Ishikawa (cell line): ENCODE measurements around the gene CFAP119.

Experiments
- CEBPB ChIP-seq: IDR thresholded peaks from 2 replicates; pipeline ENCODE4 v1.6.1; 2012
- CREB1 ChIP-seq: IDR thresholded peaks from 2 replicates; pipeline ENCODE4 v1.6.1; 2012; ENCODE audit warnings: low read depth
- EGR1 ChIP-seq: IDR thresholded peaks from 2 replicates; pipeline ENCODE4 v1.6.1; 2012
- EP300 ChIP-seq: IDR thresholded peaks from 2 replicates; pipeline ENCODE4 v1.6.1; 2012; ENCODE audit warnings: borderline replicate concordance
- NFIC ChIP-seq: IDR thresholded peaks from 2 replicates; pipeline ENCODE4 v1.6.1; 2012
- RAD21 ChIP-seq: IDR thresholded peaks from 2 replicates; pipeline ENCODE4 v1.6.1; 2012; ENCODE audit warnings: low read depth
- TAF1 ChIP-seq: IDR thresholded peaks from 2 replicates; pipeline ENCODE4 v1.6.1; 2012; ENCODE audit warnings: low read depth, mild to moderate bottlenecking
- TEAD4 ChIP-seq: IDR thresholded peaks from 2 replicates; pipeline ENCODE4 v1.6.1; 2012
- YY1 ChIP-seq: IDR thresholded peaks from 2 replicates; pipeline ENCODE4 v1.6.1; 2012; ENCODE audit warnings: low read depth
- TF ChIP-seq, protein P1 (sequence below): IDR thresholded peaks from 2 replicates; pipeline ENCODE4 v1.6.1; 2012
- TF ChIP-seq, protein P2 (sequence below): IDR thresholded peaks from 2 replicates; pipeline ENCODE4 v1.6.1; 2012; ENCODE audit warnings: low read depth, mild to moderate bottlenecking
- TF ChIP-seq, protein P3 (sequence below): IDR thresholded peaks from 2 replicates; pipeline ENCODE4 v1.6.1; 2012

DNA sequence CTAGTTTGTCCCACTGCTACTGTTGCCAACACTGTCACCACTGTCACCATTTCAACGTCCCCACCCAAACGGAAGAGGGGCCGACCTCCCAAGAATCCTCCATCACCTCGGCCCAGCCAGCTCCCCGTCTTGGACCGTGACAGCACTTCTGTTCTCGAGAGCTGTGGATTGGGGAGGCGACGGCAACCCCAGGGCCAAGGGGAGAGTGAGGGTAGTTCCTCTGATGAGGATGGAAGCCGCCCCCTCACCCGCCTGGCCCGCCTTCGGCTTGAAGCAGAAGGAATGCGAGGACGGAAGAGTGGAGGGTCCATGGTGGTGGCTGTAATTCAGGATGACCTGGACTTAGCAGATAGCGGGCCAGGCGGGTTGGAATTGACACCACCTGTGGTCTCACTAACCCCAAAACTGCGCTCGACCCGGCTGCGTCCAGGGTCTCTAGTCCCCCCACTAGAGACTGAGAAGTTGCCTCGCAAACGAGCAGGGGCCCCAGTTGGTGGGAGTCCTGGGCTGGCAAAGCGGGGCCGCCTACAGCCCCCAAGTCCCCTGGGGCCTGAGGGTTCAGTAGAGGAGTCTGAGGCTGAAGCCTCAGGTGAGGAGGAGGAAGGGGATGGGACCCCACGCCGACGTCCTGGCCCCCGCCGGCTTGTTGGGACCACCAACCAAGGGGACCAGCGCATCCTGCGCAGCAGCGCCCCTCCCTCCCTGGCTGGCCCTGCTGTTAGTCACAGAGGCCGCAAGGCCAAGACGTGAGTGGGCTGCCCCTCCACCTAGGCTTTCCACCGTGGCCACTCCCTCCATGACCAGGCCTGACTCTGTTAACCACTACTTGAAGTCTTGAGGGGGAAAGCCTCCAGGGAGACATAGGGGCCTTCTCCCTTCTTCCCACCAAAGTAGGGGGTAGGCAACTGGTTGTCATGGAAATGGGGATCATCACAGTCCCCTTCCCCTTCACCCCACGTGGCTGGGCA, 22.6 kb downstream of the CFAP119 start:
- no peak for TF ChIP-seq CEBPB
- TF ChIP-seq, protein P1, sequence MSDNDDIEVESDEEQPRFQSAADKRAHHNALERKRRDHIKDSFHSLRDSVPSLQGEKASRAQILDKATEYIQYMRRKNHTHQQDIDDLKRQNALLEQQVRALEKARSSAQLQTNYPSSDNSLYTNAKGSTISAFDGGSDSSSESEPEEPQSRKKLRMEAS = no peak
- no peak for TF ChIP-seq EP300
- no peak for TF ChIP-seq CREB1
- no peak for TF ChIP-seq YY1
- TF ChIP-seq, protein P2, sequence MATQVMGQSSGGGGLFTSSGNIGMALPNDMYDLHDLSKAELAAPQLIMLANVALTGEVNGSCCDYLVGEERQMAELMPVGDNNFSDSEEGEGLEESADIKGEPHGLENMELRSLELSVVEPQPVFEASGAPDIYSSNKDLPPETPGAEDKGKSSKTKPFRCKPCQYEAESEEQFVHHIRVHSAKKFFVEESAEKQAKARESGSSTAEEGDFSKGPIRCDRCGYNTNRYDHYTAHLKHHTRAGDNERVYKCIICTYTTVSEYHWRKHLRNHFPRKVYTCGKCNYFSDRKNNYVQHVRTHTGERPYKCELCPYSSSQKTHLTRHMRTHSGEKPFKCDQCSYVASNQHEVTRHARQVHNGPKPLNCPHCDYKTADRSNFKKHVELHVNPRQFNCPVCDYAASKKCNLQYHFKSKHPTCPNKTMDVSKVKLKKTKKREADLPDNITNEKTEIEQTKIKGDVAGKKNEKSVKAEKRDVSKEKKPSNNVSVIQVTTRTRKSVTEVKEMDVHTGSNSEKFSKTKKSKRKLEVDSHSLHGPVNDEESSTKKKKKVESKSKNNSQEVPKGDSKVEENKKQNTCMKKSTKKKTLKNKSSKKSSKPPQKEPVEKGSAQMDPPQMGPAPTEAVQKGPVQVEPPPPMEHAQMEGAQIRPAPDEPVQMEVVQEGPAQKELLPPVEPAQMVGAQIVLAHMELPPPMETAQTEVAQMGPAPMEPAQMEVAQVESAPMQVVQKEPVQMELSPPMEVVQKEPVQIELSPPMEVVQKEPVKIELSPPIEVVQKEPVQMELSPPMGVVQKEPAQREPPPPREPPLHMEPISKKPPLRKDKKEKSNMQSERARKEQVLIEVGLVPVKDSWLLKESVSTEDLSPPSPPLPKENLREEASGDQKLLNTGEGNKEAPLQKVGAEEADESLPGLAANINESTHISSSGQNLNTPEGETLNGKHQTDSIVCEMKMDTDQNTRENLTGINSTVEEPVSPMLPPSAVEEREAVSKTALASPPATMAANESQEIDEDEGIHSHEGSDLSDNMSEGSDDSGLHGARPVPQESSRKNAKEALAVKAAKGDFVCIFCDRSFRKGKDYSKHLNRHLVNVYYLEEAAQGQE = no peak
- no peak for TF ChIP-seq TAF1
- TF ChIP-seq EGR1 = no peak
- no peak for TF ChIP-seq TEAD4
- TF ChIP-seq RAD21 = no peak
- TF ChIP-seq, protein P3, sequence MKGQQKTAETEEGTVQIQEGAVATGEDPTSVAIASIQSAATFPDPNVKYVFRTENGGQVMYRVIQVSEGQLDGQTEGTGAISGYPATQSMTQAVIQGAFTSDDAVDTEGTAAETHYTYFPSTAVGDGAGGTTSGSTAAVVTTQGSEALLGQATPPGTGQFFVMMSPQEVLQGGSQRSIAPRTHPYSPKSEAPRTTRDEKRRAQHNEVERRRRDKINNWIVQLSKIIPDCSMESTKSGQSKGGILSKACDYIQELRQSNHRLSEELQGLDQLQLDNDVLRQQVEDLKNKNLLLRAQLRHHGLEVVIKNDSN = no peak
- TF ChIP-seq NFIC = no peak
